Thyroid gland (tissue), 4 donors: ENCODE results near the gene CRISPLD2.

Experiments used
- CTCF ChIP-seq, 6 experiments: fragments of 200-600 bp in 3 of 6; fragments of 450-650 bp in 3 of 6; sonication (generic) in 3 of 6; IDR thresholded peaks; one replicate each; pipeline ENCODE4 v1.5.1; 2016 to 2019; ENCODE audit warnings: antibody characterized with exemption in 6 of 6, mild to moderate bottlenecking in 2 of 6, inconsistent platforms in 1 of 6, moderate library complexity in 1 of 6
- POLR2A ChIP-seq, 2 donors: fragments of 450-650 bp; IDR thresholded peaks; one replicate each; pipeline ENCODE4 v1.6.1; 2017; ENCODE audit warnings: antibody characterized with exemption in 2 of 2, mild to moderate bottlenecking in 2 of 2, moderate library complexity in 1 of 2

- TF ChIP-seq POLR2A (IDR thresholded peaks at IDR 0.05) (no peak), CTCF (IDR thresholded peaks at IDR 0.05) (peak; percentile 83 to 92 (median 86))
Observed at GRCh38 chr16:84952335-84953189, 132.8 kb downstream of the CRISPLD2 start.
